ENCODE measurements around the gene OR6C2.

DNA sequence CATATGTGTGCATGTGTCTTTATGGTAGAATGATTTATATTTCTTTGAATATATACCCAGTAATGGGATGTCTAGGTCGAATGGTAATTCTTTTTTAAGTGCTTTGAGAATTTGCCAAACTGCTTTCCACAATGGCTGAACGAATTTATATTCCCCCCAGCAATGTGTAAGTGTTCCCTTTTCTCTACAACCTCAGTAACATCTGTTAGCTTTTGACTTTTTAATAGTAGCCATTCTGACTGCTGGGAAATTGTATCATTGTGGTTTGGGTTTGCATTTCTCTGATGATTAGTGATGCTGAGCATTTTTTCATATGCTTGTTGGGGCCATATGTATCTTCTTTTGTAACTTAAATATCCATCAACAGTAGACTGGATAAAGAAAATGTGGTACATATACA is 57.7 kb downstream of the OR6C2 start:
- TF ChIP-seq, protein P1, sequence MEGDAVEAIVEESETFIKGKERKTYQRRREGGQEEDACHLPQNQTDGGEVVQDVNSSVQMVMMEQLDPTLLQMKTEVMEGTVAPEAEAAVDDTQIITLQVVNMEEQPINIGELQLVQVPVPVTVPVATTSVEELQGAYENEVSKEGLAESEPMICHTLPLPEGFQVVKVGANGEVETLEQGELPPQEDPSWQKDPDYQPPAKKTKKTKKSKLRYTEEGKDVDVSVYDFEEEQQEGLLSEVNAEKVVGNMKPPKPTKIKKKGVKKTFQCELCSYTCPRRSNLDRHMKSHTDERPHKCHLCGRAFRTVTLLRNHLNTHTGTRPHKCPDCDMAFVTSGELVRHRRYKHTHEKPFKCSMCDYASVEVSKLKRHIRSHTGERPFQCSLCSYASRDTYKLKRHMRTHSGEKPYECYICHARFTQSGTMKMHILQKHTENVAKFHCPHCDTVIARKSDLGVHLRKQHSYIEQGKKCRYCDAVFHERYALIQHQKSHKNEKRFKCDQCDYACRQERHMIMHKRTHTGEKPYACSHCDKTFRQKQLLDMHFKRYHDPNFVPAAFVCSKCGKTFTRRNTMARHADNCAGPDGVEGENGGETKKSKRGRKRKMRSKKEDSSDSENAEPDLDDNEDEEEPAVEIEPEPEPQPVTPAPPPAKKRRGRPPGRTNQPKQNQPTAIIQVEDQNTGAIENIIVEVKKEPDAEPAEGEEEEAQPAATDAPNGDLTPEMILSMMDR (IDR thresholded peaks at IDR 0.05; ENCODE audit: insufficient read depth, low read length), result no peak
- TF ChIP-seq, protein P2, sequence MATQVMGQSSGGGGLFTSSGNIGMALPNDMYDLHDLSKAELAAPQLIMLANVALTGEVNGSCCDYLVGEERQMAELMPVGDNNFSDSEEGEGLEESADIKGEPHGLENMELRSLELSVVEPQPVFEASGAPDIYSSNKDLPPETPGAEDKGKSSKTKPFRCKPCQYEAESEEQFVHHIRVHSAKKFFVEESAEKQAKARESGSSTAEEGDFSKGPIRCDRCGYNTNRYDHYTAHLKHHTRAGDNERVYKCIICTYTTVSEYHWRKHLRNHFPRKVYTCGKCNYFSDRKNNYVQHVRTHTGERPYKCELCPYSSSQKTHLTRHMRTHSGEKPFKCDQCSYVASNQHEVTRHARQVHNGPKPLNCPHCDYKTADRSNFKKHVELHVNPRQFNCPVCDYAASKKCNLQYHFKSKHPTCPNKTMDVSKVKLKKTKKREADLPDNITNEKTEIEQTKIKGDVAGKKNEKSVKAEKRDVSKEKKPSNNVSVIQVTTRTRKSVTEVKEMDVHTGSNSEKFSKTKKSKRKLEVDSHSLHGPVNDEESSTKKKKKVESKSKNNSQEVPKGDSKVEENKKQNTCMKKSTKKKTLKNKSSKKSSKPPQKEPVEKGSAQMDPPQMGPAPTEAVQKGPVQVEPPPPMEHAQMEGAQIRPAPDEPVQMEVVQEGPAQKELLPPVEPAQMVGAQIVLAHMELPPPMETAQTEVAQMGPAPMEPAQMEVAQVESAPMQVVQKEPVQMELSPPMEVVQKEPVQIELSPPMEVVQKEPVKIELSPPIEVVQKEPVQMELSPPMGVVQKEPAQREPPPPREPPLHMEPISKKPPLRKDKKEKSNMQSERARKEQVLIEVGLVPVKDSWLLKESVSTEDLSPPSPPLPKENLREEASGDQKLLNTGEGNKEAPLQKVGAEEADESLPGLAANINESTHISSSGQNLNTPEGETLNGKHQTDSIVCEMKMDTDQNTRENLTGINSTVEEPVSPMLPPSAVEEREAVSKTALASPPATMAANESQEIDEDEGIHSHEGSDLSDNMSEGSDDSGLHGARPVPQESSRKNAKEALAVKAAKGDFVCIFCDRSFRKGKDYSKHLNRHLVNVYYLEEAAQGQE (IDR thresholded peaks at IDR 0.05; ENCODE audit: insufficient replicate concordance, low read depth), result no peak
- no peak for TF ChIP-seq GABPA (IDR thresholded peaks at IDR 0.05; ENCODE audit: low read depth)
- no peak for TF ChIP-seq POLR2AphosphoS5 (IDR thresholded peaks at IDR 0.05; ENCODE audit: low read depth)
